ENCODE measurements around the gene CMKLR1.

DNA sequence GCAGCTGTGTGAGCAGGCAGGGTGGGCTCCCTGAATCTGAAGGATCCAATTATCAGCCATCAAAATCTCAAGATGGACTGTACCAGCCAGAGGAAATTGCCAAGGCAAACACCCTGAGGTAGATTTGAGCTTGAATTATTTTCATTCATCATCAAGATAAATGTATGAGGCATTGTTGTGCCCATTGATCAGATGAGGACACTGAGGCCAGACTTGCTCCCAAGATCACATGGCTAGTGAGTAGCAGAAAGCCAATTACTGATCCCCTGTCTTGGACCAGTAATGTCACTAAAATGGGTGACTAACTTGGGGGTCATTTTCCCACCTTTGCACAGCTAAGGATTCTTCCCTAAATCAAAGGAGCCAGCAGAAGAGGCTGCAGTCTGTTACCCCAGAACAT, 20.9 kb upstream of the CMKLR1 start:
- TF ChIP-seq POLR2A (IDR thresholded peaks at IDR 0.05), result no peak
- no peak for TF ChIP-seq CTCF (IDR thresholded peaks at IDR 0.05)

Measured in lower leg skin (tissue), 3 donors.